HG02840 (cell line): Measurements from ENCODE around the gene GLI3.

ENCODE experiments used
- ATAC-seq: cut with Tn5 transposase; IDR thresholded peaks from one replicate; pipeline ENCODE4 v1.9.1; 2021; ENCODE audit warnings: mild to moderate bottlenecking, moderate library complexity, moderate number of reproducible peaks; ENCODE audit not compliant: unreplicated experiment, low FRiP score

GLI3 gene

DNA sequence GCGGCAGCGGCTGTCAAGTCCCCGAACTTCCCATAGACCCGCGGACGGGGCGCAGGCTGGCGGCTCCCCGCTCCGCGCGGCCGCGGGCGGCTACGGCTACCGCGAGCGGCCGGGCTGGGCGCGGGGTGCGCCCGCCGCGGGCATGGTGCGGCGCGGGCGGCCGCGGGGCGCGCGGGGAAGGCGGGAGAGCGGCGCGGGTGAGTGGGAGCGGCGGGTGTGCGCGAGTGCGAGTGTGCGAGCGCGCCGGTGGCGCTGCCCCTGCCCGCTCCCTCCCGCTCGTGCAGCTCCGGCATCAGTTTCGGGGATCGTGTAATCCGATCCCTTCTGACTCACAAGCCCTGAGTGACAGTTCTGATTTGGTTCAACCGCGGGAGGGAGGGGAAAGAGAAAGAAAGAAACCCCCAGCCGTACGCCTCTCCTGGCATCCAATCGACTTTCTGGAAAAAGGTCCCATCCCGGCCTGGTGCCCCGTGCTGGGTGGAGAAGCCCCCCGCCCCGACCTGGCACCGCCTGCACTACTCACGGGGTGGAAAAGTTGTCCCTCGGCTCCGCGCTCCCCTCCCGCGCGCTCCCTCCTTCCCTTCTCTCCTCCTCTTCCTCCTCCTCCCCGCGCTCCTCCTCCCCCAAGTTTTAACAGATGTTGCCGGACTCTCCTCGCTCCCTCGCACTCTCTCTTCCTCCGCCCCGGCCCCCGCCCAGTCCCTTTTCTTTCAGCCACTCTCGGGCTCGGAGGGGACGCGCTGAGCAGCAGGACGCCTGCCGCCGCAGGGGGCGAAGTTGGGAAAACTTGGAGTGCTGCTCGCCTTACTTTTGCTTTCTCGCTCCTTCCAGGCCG is at the start of gene GLI3:
TSS of gene GLI3 (minus strand) at position 234 of the 835 bp plus-strand sequence. CDS start 13,956 bp downstream, outside the sequence.
- no peak for ATAC-seq

DNA sequence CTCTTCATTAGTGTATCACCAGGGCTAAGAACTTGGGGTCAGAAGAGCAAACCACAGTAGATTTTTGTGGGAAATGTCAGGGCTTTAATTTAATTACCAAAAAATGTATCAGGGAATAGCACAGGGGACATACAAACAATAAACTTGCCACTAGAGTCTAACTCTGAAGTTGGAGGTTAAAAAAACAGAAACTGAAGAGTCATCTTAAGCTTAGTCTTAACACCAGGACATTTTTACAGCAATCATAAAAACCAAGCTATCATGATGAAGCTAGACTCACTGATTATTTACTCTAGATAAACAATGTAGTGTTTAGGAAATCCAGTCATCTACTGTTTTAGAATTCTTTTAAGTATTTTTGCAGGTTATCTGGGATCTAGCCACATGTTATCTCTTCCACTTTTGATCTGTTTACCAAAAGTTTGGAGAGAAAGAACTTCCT is 48.4 kb upstream of the GLI3 start:
- no peak for ATAC-seq

DNA sequence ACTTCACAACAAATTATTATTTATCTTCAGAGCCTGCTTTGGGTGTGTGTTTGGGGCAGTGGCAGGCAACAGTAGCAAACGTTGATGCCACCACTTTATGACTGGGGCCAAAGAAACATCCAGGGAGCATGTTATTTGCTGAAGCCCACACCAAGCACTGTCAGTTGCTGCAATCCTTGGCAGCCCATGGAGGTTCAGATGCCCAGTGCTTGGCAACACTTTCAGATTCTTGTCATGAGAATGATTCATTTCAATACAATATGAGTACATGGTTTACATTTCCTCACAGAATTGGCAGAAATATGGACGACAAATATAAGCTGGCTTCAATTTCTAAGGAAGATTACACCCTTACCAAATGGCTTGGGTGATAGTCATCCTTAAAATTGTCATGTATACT is 46.5 kb upstream of the GLI3 start:
- no peak for ATAC-seq

DNA sequence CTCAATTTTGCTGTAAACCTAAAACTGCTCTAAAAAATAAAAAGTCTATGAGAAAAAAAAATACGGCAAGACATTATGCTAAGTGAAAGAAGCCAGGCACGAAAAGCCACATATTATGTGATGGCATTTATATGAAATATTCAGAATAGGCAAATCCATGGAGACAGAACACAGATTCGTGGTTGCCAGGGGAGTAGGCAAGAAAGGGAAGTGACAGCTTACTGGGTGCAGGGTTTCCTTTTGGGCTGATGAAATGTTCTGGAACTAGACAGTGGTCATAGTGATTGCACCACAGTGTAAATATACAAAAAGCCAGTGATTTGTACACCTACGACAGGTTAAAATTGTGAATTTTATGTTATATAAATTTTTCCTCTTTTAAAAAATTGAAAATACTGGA is 41.3 kb upstream of the GLI3 start:
- no peak for ATAC-seq

DNA sequence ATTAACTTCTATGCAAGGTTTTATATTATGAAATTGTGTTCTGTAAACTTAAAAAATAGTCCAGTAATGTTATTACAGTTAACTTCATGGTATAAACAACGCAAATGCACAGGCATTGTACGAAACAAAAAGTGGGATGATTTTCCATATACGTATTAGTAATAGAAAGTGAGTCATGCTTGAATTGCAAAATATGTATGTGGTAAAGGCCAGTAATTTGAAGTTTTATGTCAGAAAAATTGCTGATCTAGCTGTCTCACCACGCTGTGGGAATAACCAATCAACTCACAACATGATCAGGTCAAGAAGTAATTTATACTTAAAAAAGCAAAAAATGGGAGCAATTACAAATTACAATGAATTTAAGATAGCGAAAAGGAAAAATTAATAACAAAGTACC is 37.0 kb upstream of the GLI3 start:
- ATAC-seq: no peak

DNA sequence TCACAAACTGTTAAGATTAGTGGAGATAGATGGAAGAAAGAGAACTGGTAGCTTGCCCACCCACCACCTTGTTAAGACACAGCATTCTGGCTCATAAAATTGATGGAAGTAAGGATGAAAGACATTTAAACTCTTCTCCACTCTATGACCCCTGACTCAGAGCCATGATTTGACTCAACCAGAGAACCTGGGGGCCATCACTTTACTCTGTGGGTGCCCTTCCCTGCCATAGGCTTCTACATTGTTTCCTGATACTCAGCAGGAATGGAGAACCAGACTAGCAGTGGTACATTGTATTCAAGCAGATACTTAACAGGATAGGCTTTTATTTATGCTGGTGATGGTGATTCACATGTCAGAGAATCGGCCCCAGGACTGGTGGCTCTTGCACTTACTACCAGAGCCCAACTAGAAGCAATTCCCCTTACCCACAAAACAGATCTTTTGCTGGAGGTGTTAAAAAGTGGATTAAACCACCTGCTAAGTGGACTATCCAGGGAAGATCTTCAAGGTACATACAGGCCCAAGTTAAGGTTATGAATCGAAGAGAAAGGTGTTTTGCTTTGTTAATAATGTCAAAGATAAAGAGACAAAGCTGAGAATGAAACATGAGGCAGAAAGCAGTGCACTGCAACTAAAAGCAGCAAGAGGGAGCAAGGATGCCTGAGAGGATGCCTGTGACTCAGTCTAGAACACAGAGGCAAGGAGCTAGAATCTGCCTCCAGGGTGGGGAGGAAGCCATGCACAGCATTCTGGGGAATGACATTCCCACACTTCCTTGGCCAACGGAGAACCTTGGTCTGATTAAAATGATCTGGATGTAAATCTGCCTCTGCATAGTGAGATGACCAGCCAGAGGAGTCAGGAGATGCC is 36.0 kb upstream of the GLI3 start:
- no peak for ATAC-seq

DNA sequence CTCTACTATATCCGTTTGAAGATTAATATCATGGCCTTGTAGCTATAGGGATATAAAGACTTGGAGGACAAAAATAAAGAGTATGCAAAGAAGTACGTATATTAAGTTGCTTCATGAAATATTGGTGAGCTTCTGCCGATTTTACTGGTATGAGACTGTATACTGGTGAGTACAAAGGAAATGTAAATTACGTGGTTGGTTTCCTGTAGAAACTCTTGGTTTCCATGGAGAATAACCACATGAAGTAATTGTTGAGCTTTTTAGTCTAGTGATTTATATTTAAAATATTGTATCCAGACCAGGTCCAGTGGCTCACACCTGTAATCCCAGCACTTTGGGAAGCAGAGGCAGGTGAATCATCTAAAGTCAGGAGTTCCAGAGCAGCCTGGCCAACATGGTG is 32.2 kb upstream of the GLI3 start:
- ATAC-seq: no peak

DNA sequence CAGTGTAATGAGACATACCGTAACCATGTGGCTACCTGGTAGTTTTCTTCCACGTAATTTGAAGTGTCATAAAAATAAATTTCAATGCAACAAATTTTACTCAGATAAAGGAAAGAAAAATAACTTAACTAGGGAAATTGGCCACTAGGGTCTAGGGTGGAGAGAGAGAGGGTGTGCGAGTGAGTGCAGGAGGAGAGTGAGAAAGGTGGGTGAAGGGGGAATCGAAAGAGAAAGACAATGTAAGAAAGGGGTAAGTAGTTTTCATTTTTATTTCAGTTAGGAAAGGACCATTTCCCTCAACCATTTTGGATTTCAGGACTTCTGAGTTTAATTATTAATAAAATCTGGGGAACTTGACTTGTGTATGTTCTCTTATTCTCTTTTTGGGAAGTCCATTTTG is 27.7 kb upstream of the GLI3 start:
- ATAC-seq: no peak

DNA sequence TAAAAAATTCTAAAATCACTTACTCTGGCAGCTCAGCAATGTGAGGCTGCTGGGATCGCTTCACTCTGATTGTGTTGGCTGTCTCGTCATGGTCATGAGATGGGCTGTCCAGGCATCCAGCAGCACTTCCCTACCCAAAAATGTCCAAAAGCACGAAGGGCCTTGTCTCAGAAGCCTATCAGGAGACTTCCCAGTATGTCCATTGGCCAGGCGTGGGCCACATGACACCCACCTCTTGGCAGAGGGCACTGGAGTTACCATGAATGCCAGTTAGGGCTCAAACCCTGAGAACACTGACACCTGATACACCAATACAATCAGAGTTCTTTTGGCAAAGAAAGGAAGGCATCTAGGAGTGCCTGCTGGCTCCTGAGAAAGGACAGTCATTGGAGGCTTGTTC is 27.0 kb upstream of the GLI3 start:
- no peak for ATAC-seq

GRCh38 chr7:42262964-42263363 is 26.0 kb upstream of the GLI3 start:
- no peak for ATAC-seq

DNA sequence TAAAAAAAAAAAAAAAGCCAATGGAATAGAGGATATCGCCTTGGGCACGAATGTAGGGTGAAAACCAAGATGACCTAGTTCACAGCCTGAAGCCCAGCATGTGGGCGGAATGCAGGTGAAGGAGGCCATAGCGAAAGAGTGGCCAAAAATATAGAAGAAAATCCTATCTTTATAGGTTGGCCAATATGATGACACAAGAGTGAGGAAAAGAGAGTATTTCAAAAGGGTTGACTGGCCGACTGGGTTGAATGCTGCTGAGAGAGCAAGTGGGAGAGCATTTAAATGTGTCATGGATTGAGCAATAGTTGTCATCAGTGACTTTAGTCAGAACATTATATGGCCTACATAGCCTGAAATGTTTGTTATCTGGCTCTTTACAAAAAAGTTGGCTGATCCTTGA is 17.2 kb upstream of the GLI3 start:
- ATAC-seq: no peak

DNA sequence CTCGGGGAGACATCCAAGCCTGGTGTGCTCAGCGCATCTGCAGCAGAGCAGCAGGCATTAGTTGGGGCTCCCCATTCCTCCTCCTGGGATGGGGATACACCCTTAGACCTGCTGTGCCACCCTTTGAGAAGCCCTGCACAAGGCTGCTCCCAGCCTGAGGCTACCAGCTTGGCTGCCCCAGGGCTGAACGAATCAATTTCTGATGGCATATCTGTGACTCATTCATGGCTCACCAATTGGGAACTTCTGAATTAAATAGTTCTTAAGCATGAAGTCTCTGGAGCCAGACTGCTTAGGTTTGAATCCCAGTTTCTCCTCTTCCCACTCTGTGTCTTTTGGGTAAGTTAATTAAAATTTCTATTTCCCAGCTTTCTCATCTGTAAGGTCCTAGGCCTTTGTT is 16.3 kb upstream of the GLI3 start:
- no peak for ATAC-seq

- ATAC-seq: no peak
Observed at GRCh38 chr7:42250411-42250810, 13.4 kb upstream of the GLI3 start.

GRCh38 chr7:42248579-42248978 is 11.6 kb upstream of the GLI3 start:
- ATAC-seq: no peak

GRCh38 chr7:42247301-42247700 is 10.3 kb upstream of the GLI3 start:
- ATAC-seq: no peak

DNA sequence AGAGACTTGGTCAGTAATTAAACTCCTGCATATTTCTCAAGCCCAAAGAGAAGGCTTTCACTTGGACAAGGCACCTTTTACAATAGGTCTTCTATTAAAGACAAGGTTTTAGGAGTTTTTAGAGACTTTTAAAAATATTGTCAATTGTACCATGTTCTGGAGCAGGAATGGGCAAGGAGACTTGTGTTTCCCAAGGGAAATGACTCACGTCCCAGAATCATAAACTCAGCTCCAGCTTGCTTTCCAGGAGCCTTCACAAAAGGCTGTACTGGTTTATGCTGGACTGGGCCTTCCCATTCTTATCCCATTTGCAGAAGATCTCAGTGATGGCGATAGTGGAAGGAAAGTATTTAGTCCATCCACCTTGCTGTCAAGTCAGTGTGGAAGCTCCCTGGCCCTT is 7.8 kb upstream of the GLI3 start:
- ATAC-seq: no peak

DNA sequence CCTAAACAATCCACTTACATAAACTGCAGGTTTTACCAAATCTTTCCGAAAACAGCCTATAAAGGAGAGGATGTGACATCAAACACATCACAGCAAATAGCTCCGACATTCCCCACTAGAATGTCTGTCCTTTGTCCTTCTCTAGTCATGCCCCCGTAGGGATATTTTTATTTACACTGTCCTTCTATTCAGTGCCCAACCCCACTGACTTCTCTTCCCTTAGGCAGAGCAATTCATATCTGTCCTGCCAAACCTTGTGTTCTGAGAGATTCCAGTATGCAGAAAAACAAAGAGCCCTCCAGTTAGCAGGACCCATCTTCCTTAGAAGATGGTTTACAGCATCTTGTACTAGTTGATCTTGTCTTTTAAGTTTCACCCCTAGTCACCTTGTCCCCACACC is 5.4 kb upstream of the GLI3 start:
- ATAC-seq: no peak

- ATAC-seq: no peak
Observed at GRCh38 chr7:42241424-42241823, 4.4 kb upstream of the GLI3 start.

GRCh38 chr7:42240416-42240815 is 3.4 kb upstream of the GLI3 start:
- ATAC-seq: no peak

GRCh38 chr7:42238709-42239366 is 1.8 kb upstream of the GLI3 start:
- no peak for ATAC-seq
